HEK293 (cell line): ENCODE results near the gene ASPDH.

Experiments
- ELK4 ChIP-seq: IDR thresholded peaks from 2 replicates; pipeline ENCODE4 v1.6.1; 2011; ENCODE audit warnings: mild to moderate bottlenecking, low read depth, low read length, borderline replicate concordance
- GFI1B ChIP-seq: fragments of 450-650 bp; formaldehyde crosslinking; IDR thresholded peaks from 2 replicates; pipeline ENCODE4 v1.5.1; 2016; ENCODE audit warnings: missing biosample characterization, missing genetic modification characterization
- GLIS2 ChIP-seq: fragments of 450-650 bp; formaldehyde crosslinking; IDR thresholded peaks from 2 replicates; pipeline ENCODE4 v1.5.1; 2016; ENCODE audit warnings: missing biosample characterization, missing genetic modification characterization
- WT1 ChIP-seq: fragments of 450-650 bp; formaldehyde crosslinking; IDR thresholded peaks from 2 replicates; pipeline ENCODE4 v1.5.1; 2016; ENCODE audit warnings: missing biosample characterization, missing genetic modification characterization
- ZBTB17 ChIP-seq: fragments of 450-650 bp; formaldehyde crosslinking; IDR thresholded peaks from 2 replicates; pipeline ENCODE4 v1.5.1; 2016; ENCODE audit warnings: missing biosample characterization, missing genetic modification characterization
- ZNF114 ChIP-seq: fragments of 450-650 bp; formaldehyde crosslinking; IDR thresholded peaks from 2 replicates; pipeline ENCODE4 v1.5.0; 2017; ENCODE audit warnings: missing biosample characterization, missing genetic modification characterization
- ZNF138 ChIP-seq: fragments of 450-650 bp; formaldehyde crosslinking; IDR thresholded peaks from 2 replicates; pipeline ENCODE4 v1.5.1; 2016; ENCODE audit warnings: missing biosample characterization, missing genetic modification characterization, borderline replicate concordance
- ZNF148 ChIP-seq: fragments of 450-650 bp; formaldehyde crosslinking; IDR thresholded peaks from 2 replicates; pipeline ENCODE4 v1.5.0; 2017; ENCODE audit warnings: missing biosample characterization, missing genetic modification characterization, borderline replicate concordance
- ZNF157 ChIP-seq: fragments of 450-650 bp; formaldehyde crosslinking; IDR thresholded peaks from 2 replicates; pipeline ENCODE4 v1.5.1; 2016; ENCODE audit warnings: missing biosample characterization, missing genetic modification characterization
- ZNF184 ChIP-seq: fragments of 450-650 bp; IDR thresholded peaks from 2 replicates; pipeline ENCODE4 v1.5.1; 2018; ENCODE audit warnings: missing biosample characterization, mild to moderate bottlenecking, missing genetic modification characterization
- ZNF2 ChIP-seq: fragments of 450-650 bp; formaldehyde crosslinking; IDR thresholded peaks from 2 replicates; pipeline ENCODE4 v1.5.1; 2016; ENCODE audit warnings: missing biosample characterization, missing genetic modification characterization
- ZNF23 ChIP-seq: fragments of 450-650 bp; formaldehyde crosslinking; IDR thresholded peaks from 2 replicates; pipeline ENCODE4 v1.5.1; 2016; ENCODE audit warnings: missing biosample characterization, missing genetic modification characterization, borderline replicate concordance
- ZNF354C ChIP-seq: fragments of 450-650 bp; formaldehyde crosslinking; IDR thresholded peaks from 2 replicates; pipeline ENCODE4 v1.5.1; 2016; ENCODE audit warnings: missing biosample characterization, missing genetic modification characterization, low read depth, borderline replicate concordance
- ZNF404 ChIP-seq: fragments of 450-650 bp; formaldehyde crosslinking; IDR thresholded peaks from 2 replicates; pipeline ENCODE4 v1.5.1; 2017; ENCODE audit warnings: missing biosample characterization, missing genetic modification characterization
- ZNF488 ChIP-seq: fragments of 450-650 bp; formaldehyde crosslinking; IDR thresholded peaks from 2 replicates; pipeline ENCODE4 v1.5.1; 2016; ENCODE audit warnings: missing biosample characterization, missing genetic modification characterization
- ZNF600 ChIP-seq: fragments of 450-650 bp; formaldehyde crosslinking; IDR thresholded peaks from 2 replicates; pipeline ENCODE4 v1.5.1; 2016; ENCODE audit warnings: missing biosample characterization, missing genetic modification characterization
- ZNF670 ChIP-seq: fragments of 450-650 bp; formaldehyde crosslinking; IDR thresholded peaks from 2 replicates; pipeline ENCODE4 v1.5.1; 2016; ENCODE audit warnings: missing biosample characterization, missing genetic modification characterization, low read depth
- ZNF768 ChIP-seq: fragments of 450-650 bp; formaldehyde crosslinking; IDR thresholded peaks from 2 replicates; pipeline ENCODE4 v1.5.1; 2018; ENCODE audit warnings: missing biosample characterization, mild to moderate bottlenecking, missing genetic modification characterization
- ZNF843 ChIP-seq: fragments of 450-650 bp; formaldehyde crosslinking; IDR thresholded peaks from 2 replicates; pipeline ENCODE4 v1.5.1; 2016; ENCODE audit warnings: missing biosample characterization, missing genetic modification characterization
- ZSCAN30 ChIP-seq: fragments of 450-650 bp; IDR thresholded peaks from 2 replicates; pipeline ENCODE4 v1.5.1; 2018; ENCODE audit warnings: missing biosample characterization, mild to moderate bottlenecking, missing genetic modification characterization, moderate library complexity
- TF ChIP-seq, protein P1 (sequence below): fragments of 450-650 bp; formaldehyde crosslinking; IDR thresholded peaks from 2 replicates; pipeline ENCODE4 v1.5.1; 2016; ENCODE audit warnings: missing biosample characterization, missing genetic modification characterization
- TF ChIP-seq, protein P2 (sequence below): fragments of 450-650 bp; formaldehyde crosslinking; IDR thresholded peaks from 2 replicates; pipeline ENCODE4 v1.5.1; 2016; ENCODE audit warnings: missing biosample characterization, missing genetic modification characterization
- TF ChIP-seq, protein P3 (sequence below): fragments of 450-650 bp; formaldehyde crosslinking; IDR thresholded peaks from 2 replicates; pipeline ENCODE4 v1.5.1; 2016; ENCODE audit warnings: missing biosample characterization, missing genetic modification characterization
- TF ChIP-seq, protein P4 (sequence below): fragments of 450-650 bp; formaldehyde crosslinking; IDR thresholded peaks from 2 replicates; pipeline ENCODE4 v1.5.1; 2017; ENCODE audit warnings: missing biosample characterization, missing genetic modification characterization

ASPDH gene

GRCh38 chr19:50511069-50511822, 2.5 kb downstream of the ASPDH start, which contains the start of gene JOSD2 (continued):
- TF ChIP-seq, protein P1, sequence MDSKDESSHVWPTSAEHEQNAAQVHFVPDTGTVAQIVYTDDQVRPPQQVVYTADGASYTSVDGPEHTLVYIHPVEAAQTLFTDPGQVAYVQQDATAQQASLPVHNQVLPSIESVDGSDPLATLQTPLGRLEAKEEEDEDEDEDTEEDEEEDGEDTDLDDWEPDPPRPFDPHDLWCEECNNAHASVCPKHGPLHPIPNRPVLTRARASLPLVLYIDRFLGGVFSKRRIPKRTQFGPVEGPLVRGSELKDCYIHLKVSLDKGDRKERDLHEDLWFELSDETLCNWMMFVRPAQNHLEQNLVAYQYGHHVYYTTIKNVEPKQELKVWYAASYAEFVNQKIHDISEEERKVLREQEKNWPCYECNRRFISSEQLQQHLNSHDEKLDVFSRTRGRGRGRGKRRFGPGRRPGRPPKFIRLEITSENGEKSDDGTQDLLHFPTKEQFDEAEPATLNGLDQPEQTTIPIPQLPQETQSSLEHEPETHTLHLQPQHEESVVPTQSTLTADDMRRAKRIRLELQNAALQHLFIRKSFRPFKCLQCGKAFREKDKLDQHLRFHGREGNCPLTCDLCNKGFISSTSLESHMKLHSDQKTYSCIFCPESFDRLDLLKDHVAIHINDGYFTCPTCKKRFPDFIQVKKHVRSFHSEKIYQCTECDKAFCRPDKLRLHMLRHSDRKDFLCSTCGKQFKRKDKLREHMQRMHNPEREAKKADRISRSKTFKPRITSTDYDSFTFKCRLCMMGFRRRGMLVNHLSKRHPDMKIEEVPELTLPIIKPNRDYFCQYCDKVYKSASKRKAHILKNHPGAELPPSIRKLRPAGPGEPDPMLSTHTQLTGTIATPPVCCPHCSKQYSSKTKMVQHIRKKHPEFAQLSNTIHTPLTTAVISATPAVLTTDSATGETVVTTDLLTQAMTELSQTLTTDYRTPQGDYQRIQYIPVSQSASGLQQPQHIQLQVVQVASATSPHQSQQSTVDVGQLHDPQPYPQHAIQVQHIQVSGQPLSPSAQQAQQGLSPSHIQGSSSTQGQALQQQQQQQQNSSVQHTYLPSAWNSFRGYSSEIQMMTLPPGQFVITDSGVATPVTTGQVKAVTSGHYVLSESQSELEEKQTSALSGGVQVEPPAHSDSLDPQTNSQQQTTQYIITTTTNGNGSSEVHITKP (tag by site-specific recombination), result peak; percentile 63
- peak; percentile 77 for TF ChIP-seq GLIS2
- TF ChIP-seq ZNF768 (tag by site-specific recombination), result peak; percentile 95; the same call in 1 of the 2 replicates
- TF ChIP-seq ZNF670 (tag by site-specific recombination), result no peak
- TF ChIP-seq ZNF157 (tag by site-specific recombination), result no peak
- 0 out of 2 replicates have a peak, but pooled peaks have one; percentile 70 for TF ChIP-seq ZNF2 (tag by site-specific recombination)
- peak; percentile 22; the same call in 1 of the 2 replicates for TF ChIP-seq WT1
- no peak for TF ChIP-seq ZNF148
- TF ChIP-seq ZSCAN30 (tag by site-specific recombination), result peak; percentile 79
- TF ChIP-seq ZNF23, result no peak
- no peak; the same call in 1 of the 2 replicates for TF ChIP-seq GFI1B (tag by site-specific recombination)
- TF ChIP-seq, protein P2, sequence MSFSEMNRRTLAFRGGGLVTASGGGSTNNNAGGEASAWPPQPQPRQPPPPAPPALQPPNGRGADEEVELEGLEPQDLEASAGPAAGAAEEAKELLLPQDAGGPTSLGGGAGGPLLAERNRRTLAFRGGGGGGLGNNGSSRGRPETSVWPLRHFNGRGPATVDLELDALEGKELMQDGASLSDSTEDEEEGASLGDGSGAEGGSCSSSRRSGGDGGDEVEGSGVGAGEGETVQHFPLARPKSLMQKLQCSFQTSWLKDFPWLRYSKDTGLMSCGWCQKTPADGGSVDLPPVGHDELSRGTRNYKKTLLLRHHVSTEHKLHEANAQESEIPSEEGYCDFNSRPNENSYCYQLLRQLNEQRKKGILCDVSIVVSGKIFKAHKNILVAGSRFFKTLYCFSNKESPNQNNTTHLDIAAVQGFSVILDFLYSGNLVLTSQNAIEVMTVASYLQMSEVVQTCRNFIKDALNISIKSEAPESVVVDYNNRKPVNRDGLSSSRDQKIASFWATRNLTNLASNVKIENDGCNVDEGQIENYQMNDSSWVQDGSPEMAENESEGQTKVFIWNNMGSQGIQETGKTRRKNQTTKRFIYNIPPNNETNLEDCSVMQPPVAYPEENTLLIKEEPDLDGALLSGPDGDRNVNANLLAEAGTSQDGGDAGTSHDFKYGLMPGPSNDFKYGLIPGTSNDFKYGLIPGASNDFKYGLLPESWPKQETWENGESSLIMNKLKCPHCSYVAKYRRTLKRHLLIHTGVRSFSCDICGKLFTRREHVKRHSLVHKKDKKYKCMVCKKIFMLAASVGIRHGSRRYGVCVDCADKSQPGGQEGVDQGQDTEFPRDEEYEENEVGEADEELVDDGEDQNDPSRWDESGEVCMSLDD (tag by site-specific recombination), result peak; percentile 84
- TF ChIP-seq ZNF488 (tag by site-specific recombination), result no peak
- TF ChIP-seq ZNF843, result peak; percentile 64; the same call in 1 of the 2 replicates
- no peak for TF ChIP-seq ZNF354C (tag by site-specific recombination)
- TF ChIP-seq ZNF404 (tag by site-specific recombination), result no peak
- TF ChIP-seq ELK4, result no peak; the same call in 1 of the 2 replicates
- no peak for TF ChIP-seq ZNF138 (tag by site-specific recombination)
- TF ChIP-seq, protein P3, sequence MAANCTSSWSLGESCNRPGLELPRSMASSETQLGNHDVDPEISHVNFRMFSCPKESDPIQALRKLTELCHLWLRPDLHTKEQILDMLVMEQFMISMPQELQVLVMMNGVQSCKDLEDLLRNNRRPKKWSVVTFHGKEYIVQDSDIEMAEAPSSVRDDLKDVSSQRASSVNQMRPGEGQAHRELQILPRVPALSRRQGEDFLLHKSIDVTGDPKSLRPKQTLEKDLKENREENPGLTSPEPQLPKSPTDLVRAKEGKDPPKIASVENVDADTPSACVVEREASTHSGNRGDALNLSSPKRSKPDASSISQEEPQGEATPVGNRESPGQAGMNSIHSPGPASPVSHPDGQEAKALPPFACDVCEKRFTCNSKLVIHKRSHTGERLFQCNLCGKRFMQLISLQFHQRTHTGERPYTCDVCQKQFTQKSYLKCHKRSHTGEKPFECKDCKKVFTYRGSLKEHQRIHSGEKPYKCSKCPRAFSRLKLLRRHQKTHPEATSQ (tag by site-specific recombination), result no peak
- TF ChIP-seq, protein P4, sequence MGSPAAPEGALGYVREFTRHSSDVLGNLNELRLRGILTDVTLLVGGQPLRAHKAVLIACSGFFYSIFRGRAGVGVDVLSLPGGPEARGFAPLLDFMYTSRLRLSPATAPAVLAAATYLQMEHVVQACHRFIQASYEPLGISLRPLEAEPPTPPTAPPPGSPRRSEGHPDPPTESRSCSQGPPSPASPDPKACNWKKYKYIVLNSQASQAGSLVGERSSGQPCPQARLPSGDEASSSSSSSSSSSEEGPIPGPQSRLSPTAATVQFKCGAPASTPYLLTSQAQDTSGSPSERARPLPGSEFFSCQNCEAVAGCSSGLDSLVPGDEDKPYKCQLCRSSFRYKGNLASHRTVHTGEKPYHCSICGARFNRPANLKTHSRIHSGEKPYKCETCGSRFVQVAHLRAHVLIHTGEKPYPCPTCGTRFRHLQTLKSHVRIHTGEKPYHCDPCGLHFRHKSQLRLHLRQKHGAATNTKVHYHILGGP (tag by site-specific recombination), result peak; percentile 93
- TF ChIP-seq ZNF114 (tag by site-specific recombination), result no peak
- TF ChIP-seq ZNF184 (tag by site-specific recombination), result no peak
- no peak for TF ChIP-seq ZNF600 (tag by site-specific recombination)
- TF ChIP-seq ZBTB17, result peak; percentile 97
